GM23248 (cell line): Measurements from ENCODE around the gene MAP1B. TPM values are rescaled to one million over a fixed set of nuclear protein-coding genes. Genes with fewer than 3 reads are reported as not detected.
A peak's percentile ranks its signal among the peaks of the same experiment; 100 is the strongest.

ENCODE experiments used
- DNase-seq: peaks from one replicate; pipeline ENCODE4 v3.0.0-alpha.2; 2015
- H2AFZ ChIP-seq: fragments of 200-600 bp; sonication (generic); 2 replicates; pipeline ENCODE4 v1.6.1; 2016; ENCODE audit warnings: antibody characterized with exemption
- H3F3A ChIP-seq: fragments of 200-600 bp; sonication (generic); 2 replicates; pipeline ENCODE4 v1.6.1; 2016; ENCODE audit warnings: mild to moderate bottlenecking, antibody characterized with exemption, mixed run types; ENCODE audit not compliant: insufficient read depth
- H3K27ac ChIP-seq: fragments of 200-600 bp; sonication (generic); 2 replicates; pipeline ENCODE4 v1.5.1; 2016; ENCODE audit warnings: mild to moderate bottlenecking
- H3K27me3 ChIP-seq: fragments of 200-600 bp; sonication (generic); replicated peaks from 2 replicates; pipeline ENCODE4 v1.6.1; 2016; ENCODE audit warnings: mild to moderate bottlenecking; ENCODE audit not compliant: insufficient read depth
- H3K36me3 ChIP-seq: fragments of 200-600 bp; sonication (generic); 2 replicates; pipeline ENCODE4 v1.6.1; 2016; ENCODE audit warnings: low read depth, mild to moderate bottlenecking
- H3K4me1 ChIP-seq: fragments of 200-600 bp; sonication (generic); 2 replicates; pipeline ENCODE4 v1.6.1; 2016; ENCODE audit warnings: mild to moderate bottlenecking; ENCODE audit not compliant: insufficient read depth
- H3K4me2 ChIP-seq: fragments of 200-600 bp; sonication (generic); one replicate; pipeline ENCODE4 v1.6.1; 2016; ENCODE audit warnings: mild to moderate bottlenecking; ENCODE audit not compliant: unreplicated experiment
- H3K4me3 ChIP-seq: fragments of 200-600 bp; sonication (generic); 2 replicates; pipeline ENCODE4 v1.5.1; 2016; ENCODE audit warnings: mild to moderate bottlenecking
- H3K79me2 ChIP-seq: fragments of 200-600 bp; sonication (generic); 2 replicates; pipeline ENCODE4 v1.6.1; 2016; ENCODE audit warnings: mild to moderate bottlenecking; ENCODE audit not compliant: insufficient read depth
- H3K9ac ChIP-seq: fragments of 200-600 bp; sonication (generic); 2 replicates; pipeline ENCODE4 v1.6.1; 2016; ENCODE audit warnings: mild to moderate bottlenecking
- H3K9me2 ChIP-seq: fragments of 200-600 bp; sonication (generic); 2 replicates; pipeline ENCODE4 v1.6.1; 2016; ENCODE audit warnings: mixed run types, mild to moderate bottlenecking, moderate library complexity; ENCODE audit not compliant: insufficient read depth
- H3K9me3 ChIP-seq: fragments of 200-600 bp; sonication (generic); one replicate; pipeline ENCODE4 v1.6.1; 2017; ENCODE audit warnings: low read depth
- H4K20me1 ChIP-seq: fragments of 200-600 bp; sonication (generic); 2 replicates; pipeline ENCODE4 v1.6.0; 2016; ENCODE audit not compliant: insufficient read depth
- EZH2 ChIP-seq: fragments of 200-600 bp; sonication (generic); IDR thresholded peaks from 2 replicates; pipeline ENCODE4 v1.6.1; 2018; ENCODE audit warnings: antibody characterized with exemption, mild to moderate bottlenecking; ENCODE audit not compliant: insufficient read depth, poor library complexity, severe bottlenecking
- EZH2phosphoT487 ChIP-seq: fragments of 200-600 bp; sonication (generic); IDR thresholded peaks from 2 replicates; pipeline ENCODE4 v1.6.1; 2018; ENCODE audit warnings: antibody characterized with exemption, moderate library complexity, mild to moderate bottlenecking, low read depth; ENCODE audit not compliant: insufficient read depth
- WGBS, 2 experiments: methylation state at CpG; one replicate each; pipeline ENCODE4 v1.1.6; 2015 to 2017; ENCODE audit warnings: low lambda C conversion rate in 2 of 2, low coverage in 1 of 2; ENCODE audit errors: missing lambda C conversion rate in 2 of 2; 5-methylcytosine and 5-hydroxymethylcytosine counted together
- in situ Hi-C: fragments of 300-500 bp; cut with MboI; formaldehyde crosslinking; loops from 2 replicates; pipeline ENCODE4 v1.15.0; 2020
- polyA plus RNA-seq: library from polyadenylated mRNA; unstranded; fragments of >200 nt; fragmentation: Nextera tagmentation; extraction: Ambion mirVana; gene quantifications from 2 replicates; pipeline ENCODE4 v1.2.1, GENCODE V29; 2016
- total RNA-seq: library from RNA; depleted of rRNA; stranded (reverse); fragments of >200 nt; shearing (Covaris generic); gene quantifications from 2 replicates; pipeline ENCODE4 v1.2.3, GENCODE V29; 2014

MAP1B gene
- total and polyA plus RNA-seq, 2 experiments from 2014 or later: 149 to 267 TPM

- no peaks in the 10 kb centered on the region for H3K36me3 ChIP-seq
- DNase-seq: peak; percentile 84
- H3K4me2 ChIP-seq: peak overlapping the region; percentile 23
- H3K9me3 ChIP-seq: no peaks in the 10 kb centered on the region
- WGBS, 2 experiments: 19 to 29% methylated on average over 3 of the region's 3 CpGs
- H3K27ac ChIP-seq: peak overlapping the region; percentile 87
- in situ Hi-C loops: no loop called here
- no peaks in the 10 kb centered on the region for H3K9me2 ChIP-seq
- peaks cover 70% of the 10 kb centered on the region for H3F3A ChIP-seq
- H3K79me2 ChIP-seq: peaks cover 82% of the 10 kb centered on the region
- peaks cover 72% of the 10 kb centered on the region for H3K4me1 ChIP-seq
- H2AFZ ChIP-seq: no peak overlapping the region
- H3K9ac ChIP-seq: peak overlapping the region; percentile 58
- H3K4me3 ChIP-seq: peak overlapping the region; percentile 17; the same call in 1 of the 2 replicates
- TF ChIP-seq EZH2 (no peak), EZH2phosphoT487 (no peak)
- no peaks in the 10 kb centered on the region for H4K20me1 ChIP-seq
- H3K27me3 ChIP-seq: no peaks in the 10 kb centered on the region
Observed at GRCh38 chr5:72159501-72159911, 52.2 kb downstream of the MAP1B start.

DNA sequence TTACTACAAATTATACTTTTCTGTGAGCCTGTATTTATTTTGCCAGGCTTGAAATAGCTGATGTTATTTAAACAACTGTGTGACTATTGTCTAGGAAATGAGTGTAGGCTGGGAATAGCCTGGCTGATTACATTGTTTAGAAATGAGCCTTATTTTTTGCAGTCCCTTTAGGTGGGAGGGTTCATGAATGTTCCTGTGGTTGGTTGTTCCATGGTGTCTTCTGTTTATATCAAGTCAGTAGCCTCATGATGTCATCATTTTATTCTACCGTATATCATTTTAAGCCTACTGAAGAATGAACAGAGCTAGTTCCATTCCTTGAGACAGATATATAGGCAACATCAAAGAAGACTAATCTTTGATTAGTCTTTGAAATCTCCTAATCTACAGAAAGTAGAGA is 53.1 kb downstream of the MAP1B start:
- Histone ChIP-seq H3K27ac (peak overlapping the region; percentile 87), H3K36me3 (no peaks in the 10 kb centered on the region), H3K4me1 (peaks cover 69% of the 10 kb centered on the region), H2AFZ (no peak overlapping the region), H4K20me1 (no peaks in the 10 kb centered on the region), H3K27me3 (no peaks in the 10 kb centered on the region), H3K9ac (peak overlapping the region; percentile 58), H3K4me3 (peak overlapping the region; percentile 25; the same call in 1 of the 2 replicates), H3K4me2 (peak overlapping the region; percentile 73), H3K9me2 (no peaks in the 10 kb centered on the region), H3F3A (peaks cover 69% of the 10 kb centered on the region), H3K9me3 (no peaks in the 10 kb centered on the region), H3K79me2 (peaks cover 82% of the 10 kb centered on the region)
- TF ChIP-seq EZH2phosphoT487: no peak
- TF ChIP-seq EZH2: no peak
- in situ Hi-C loops: no loop called here
- peak; percentile 90 for DNase-seq
- 0 to 5% methylated on average over 1 of the region's 1 CpG for WGBS, 2 experiments

DNA sequence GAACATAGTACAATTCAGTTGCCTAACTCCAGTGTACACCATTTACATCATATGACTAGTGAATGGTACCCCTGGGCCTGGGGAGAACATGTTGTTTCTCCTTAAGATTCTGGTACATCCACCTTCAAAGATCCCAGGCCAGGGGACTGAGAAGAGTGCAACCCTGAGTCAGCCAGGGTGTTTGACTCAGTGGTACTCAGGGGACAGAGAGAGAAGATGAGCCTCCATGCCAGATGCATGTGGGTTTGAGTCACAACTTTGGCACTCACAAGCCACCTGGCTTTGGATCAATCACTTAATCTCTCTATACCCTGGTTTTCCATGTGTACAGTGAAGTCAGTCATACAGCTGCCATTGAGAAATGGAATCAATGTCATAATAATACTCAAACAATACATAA is 53.7 kb downstream of the MAP1B start:
- peak; percentile 75 for DNase-seq
- no peaks in the 10 kb centered on the region for H4K20me1 ChIP-seq
- in situ Hi-C loops: no loop called here
- peaks cover 82% of the 10 kb centered on the region for H3K79me2 ChIP-seq
- 0 out of 2 replicates have a peak overlapping the region, but pooled peaks have one; percentile 58 for H3K9ac ChIP-seq
- H3K27ac ChIP-seq: peak overlapping the region; percentile 87
- H3K4me2 ChIP-seq: peak overlapping the region; percentile 73
- H3K9me3 ChIP-seq: no peaks in the 10 kb centered on the region
- TF ChIP-seq EZH2phosphoT487 (no peak), EZH2 (no peak)
- peaks cover 71% of the 10 kb centered on the region for H3K4me1 ChIP-seq
- peak overlapping the region; percentile 25; the same call in 1 of the 2 replicates for H3K4me3 ChIP-seq
- H3K9me2 ChIP-seq: no peaks in the 10 kb centered on the region
- H2AFZ ChIP-seq: no peak overlapping the region
- peaks cover 72% of the 10 kb centered on the region for H3F3A ChIP-seq
- no peaks in the 10 kb centered on the region for H3K27me3 ChIP-seq
- H3K36me3 ChIP-seq: no peaks in the 10 kb centered on the region

- H3K4me3 ChIP-seq: no peak overlapping the region
- H3K4me2 ChIP-seq: no peak overlapping the region
- no peaks in the 10 kb centered on the region for H3K9me3 ChIP-seq
- no peaks in the 10 kb centered on the region for H4K20me1 ChIP-seq
- H2AFZ ChIP-seq: no peak overlapping the region
- no peaks in the 10 kb centered on the region for H3K36me3 ChIP-seq
- H3F3A ChIP-seq: peaks cover 72% of the 10 kb centered on the region
- DNase-seq: peak; percentile 59
- TF ChIP-seq EZH2phosphoT487 (no peak), EZH2 (no peak)
- no peaks in the 10 kb centered on the region for H3K27me3 ChIP-seq
- H3K9me2 ChIP-seq: no peaks in the 10 kb centered on the region
- in situ Hi-C loops: no loop called here
- H3K4me1 ChIP-seq: peaks cover 73% of the 10 kb centered on the region
- WGBS, 2 experiments: 75 to 77% methylated on average over 3 to 4 of the region's 4 CpGs
- no peak overlapping the region for H3K9ac ChIP-seq
- peaks cover 77% of the 10 kb centered on the region for H3K79me2 ChIP-seq
- H3K27ac ChIP-seq: no peak overlapping the region
Observed at GRCh38 chr5:72161951-72162350, 54.7 kb downstream of the MAP1B start.
